Right ventricle myocardium superior (tissue), 1 donor: ENCODE data around the gene RRAD. TPM values are rescaled to one million over a fixed set of nuclear protein-coding genes. Genes with fewer than 3 reads are reported as not detected.
A peak's percentile ranks its signal among the peaks of the same experiment; 100 is the strongest.

Source experiments
- ATAC-seq: fragments of 200-7000 bp; cut with Tn5 transposase; one replicate; pipeline ENCODE4 v1.9.1; 2020; ENCODE audit warnings: mild to moderate bottlenecking; ENCODE audit not compliant: poor library complexity
- DNase-seq: peaks from one replicate; pipeline ENCODE4 v3.0.0-alpha.2; 2020
- intact Hi-C: fragments of 100-400 bp; cut with DNase I; formaldehyde crosslinking; loops from one replicate; pipeline ENCODE4 v1.11.2; 2022
- total RNA-seq: library from RNA; stranded (reverse); fragmentation: NEBNext Ultra II Directional; extraction: Animal tissue kit (Norgen Biotek cat#: 25700); gene quantifications from one replicate; pipeline ENCODE4 v1.2.1, GENCODE V29; 2021
- donor health status: DM: no; HTN: yes; CAD: no; lungs with severe emphysema.

The RRAD gene
- total RNA-seq, 1 donor from 2014 or later: 95.4 TPM

GRCh38 chr16:66872943-66873684 lies 52.2 kb downstream of the RRAD start:
- intact Hi-C loops: loop anchor here (5.0 kb wide), 1 partner anchor 146 kb away; no protein-coding TSS in a partner anchor
- DNase-seq (peak; percentile 95), ATAC-seq (peak; percentile 96)

GRCh38 chr16:66872559-66872942 lies 52.8 kb downstream of the RRAD start:
- intact Hi-C loops: loop anchor here (5.0 kb wide), 1 partner anchor 145 kb away; no protein-coding TSS in a partner anchor
- no peak for ATAC-seq
- no peak for DNase-seq

DNA sequence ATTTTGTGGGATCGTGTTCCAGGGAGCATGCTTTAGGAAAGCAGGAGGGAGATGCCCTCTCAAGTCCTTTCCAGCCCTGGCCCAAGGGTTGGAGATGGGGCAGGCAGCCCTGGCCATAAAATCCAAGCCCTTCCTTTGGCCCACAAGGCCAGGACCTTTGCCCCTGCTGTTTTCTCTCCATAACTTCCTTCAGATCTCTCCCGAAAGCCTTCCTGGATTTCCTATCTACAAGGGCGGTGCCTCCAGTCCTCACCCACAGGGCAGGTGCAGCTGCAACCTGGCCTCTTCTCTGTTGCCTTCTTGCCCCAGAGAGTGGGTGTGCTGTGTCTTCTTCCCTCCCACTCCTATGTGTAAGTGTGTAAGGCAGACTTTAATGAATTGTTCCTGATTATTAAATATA lies 53.5 kb downstream of the RRAD start:
- ATAC-seq (no peak), DNase-seq (no peak)
- intact Hi-C loops: loop anchor here (5.0 kb wide), 1 partner anchor 145 kb away; no protein-coding TSS in a partner anchor

Other genes with a start within 250 kb of the RRAD start
- 10.1 TPM for gene CMTM4, start 228.8 kb downstream of the RRAD start, total RNA-seq
- gene DYNC1LI2, start 173.9 kb downstream of the RRAD start, total RNA-seq: 66.9 TPM
- not detected for gene TERB1, start 124.0 kb downstream of the RRAD start, total RNA-seq
- gene NAE1, start 94.6 kb downstream of the RRAD start, total RNA-seq: 31.4 TPM
- not detected for gene CA7, start 81.1 kb downstream of the RRAD start, total RNA-seq
- 3.3 TPM for gene PDP2, start 45.0 kb downstream of the RRAD start, total RNA-seq
- gene CDH16, start 6.7 kb downstream of the RRAD start, total RNA-seq: 0.13 TPM
- 103 TPM for gene CIAO2B, start 8.9 kb upstream of the RRAD start, total RNA-seq
- gene CES2, start 10.0 kb upstream of the RRAD start, total RNA-seq: 114 TPM
- gene CES3, start 35.7 kb upstream of the RRAD start, total RNA-seq: 2.0 TPM
- gene CES4A, start 63.1 kb upstream of the RRAD start, total RNA-seq: 6.2 TPM
- gene CBFB, start 103.6 kb upstream of the RRAD start, total RNA-seq: 23.1 TPM
- 11.7 TPM for gene PHAF1, start 184.4 kb upstream of the RRAD start, total RNA-seq
- gene B3GNT9, start 225.5 kb upstream of the RRAD start, total RNA-seq: 8.1 TPM
- 9.0 TPM for gene TRADD, start 234.4 kb upstream of the RRAD start, total RNA-seq
- 9.5 TPM for gene FBXL8, start 234.4 kb upstream of the RRAD start, total RNA-seq
- 62.9 TPM for gene HSF4, start 239.2 kb upstream of the RRAD start, total RNA-seq
- gene NOL3, start 245.0 kb upstream of the RRAD start, total RNA-seq: 105 TPM